Activated CD8-positive, alpha-beta T cell treated with anti-CD3 and anti-CD28 coated beads, Interleukin-2, amount 10 ng/mL, durations not matched to agents 7 days and 5 days (primary cell): ENCODE data around the gene NFE2L1. TPM values are rescaled to one million over a fixed set of nuclear protein-coding genes. Genes with fewer than 3 reads are reported as not detected.
"Not testable (repeated sequence)": the region's sequence is repeated elsewhere in the genome, so short reads cannot be mapped to it uniquely, and the experiment has no call there.

Experiments used
- ATAC-seq: fragments of 150-1000 bp; cut with Tn5 transposase; one replicate; pipeline ENCODE4 v1.10.0; 2021; ENCODE audit warnings: moderate library complexity
- CTCF ChIA-PET: fragments of 350-600 bp; sonication (Branson Sonifier 250); formaldehyde crosslinking; loops from one replicate; lab custom pipeline; 2021; ENCODE audit warnings: antibody characterized with exemption; lab: Charles Lee
- POLR2A ChIA-PET: fragments of 350-600 bp; sonication (Branson Sonifier 250); formaldehyde crosslinking; loops from one replicate; lab custom pipeline; 2021; ENCODE audit warnings: antibody characterized with exemption; lab: Charles Lee
- DNase-seq: peaks from one replicate; pipeline ENCODE4 v3.0.0-alpha.2; 2020
- H3K27ac Mint-ChIP-seq: one replicate; pipeline ENCODE4 v1.8.0; 2021; ENCODE audit warnings: mild to moderate bottlenecking, mixed read lengths
- H3K27me3 Mint-ChIP-seq: one replicate; pipeline ENCODE4 v1.8.0; 2021; ENCODE audit warnings: low read depth, mixed read lengths
- H3K36me3 Mint-ChIP-seq: one replicate; pipeline ENCODE4 v1.8.0; 2021; ENCODE audit warnings: low read depth, mixed read lengths
- H3K4me1 Mint-ChIP-seq: one replicate; pipeline ENCODE4 v1.8.0; 2021; ENCODE audit warnings: low read depth, mixed read lengths
- H3K4me3 Mint-ChIP-seq: one replicate; pipeline ENCODE4 v1.8.0; 2021; ENCODE audit warnings: mild to moderate bottlenecking, mixed read lengths
- H3K9me3 Mint-ChIP-seq: one replicate; pipeline ENCODE4 v1.8.0; 2022; ENCODE audit warnings: mixed read lengths; ENCODE audit not compliant: insufficient read depth
- total RNA-seq, 2 experiments: library from RNA; stranded (reverse); gene quantifications; one replicate each; pipeline ENCODE4 v1.2.3, GENCODE V29; 2021

NFE2L1 gene
- total RNA-seq, 2 experiments from 2014 or later, result 44.1 to 50.7 TPM

DNA sequence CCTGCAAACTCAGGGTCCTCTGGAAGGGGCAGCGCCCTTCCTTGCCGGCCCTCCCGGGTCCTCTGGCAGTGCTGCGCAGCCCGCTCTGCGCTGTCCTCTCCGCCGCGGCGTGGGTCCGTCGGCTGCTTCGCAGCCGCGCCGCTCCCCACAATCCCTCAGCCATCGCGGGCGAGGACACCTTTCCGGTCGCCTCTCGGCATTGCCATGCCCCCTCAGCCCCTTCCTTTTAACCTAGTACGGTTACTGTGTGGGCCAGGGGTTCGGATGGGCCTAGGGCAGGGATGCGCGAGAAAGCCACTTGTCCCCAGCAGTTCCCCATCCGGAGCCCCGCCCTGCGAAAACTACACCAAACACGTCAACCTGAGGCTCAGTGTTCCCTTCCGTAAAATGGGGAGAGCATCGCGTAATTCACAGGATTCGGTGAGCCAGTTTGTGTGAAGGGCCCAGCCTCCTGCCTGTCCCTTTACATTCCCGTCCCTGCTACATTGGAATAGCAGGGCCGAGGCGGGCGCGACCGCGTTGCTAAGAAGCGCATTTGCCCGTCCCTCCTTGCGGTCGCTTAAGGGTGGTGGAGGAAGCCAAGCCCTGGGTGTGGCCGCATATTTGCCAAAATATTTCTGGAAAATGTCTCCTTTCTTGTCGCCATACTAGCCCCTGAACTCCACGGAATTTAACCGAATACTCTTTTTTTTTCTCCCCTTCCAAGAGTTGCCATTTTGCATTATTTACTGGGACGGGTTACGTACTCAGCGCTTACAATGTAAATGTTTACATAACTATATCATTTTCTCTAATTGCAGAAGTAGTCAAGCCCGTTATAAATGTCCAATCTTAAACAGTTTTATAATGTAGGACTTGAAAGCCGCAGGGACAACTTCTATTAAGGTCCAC lies 23.8 kb upstream of the NFE2L1 start:
- peaks cover 33% of the 10 kb centered on the region for H3K4me1 Mint-ChIP-seq
- H3K36me3 Mint-ChIP-seq, result no peaks in the 10 kb centered on the region
- no peaks in the 10 kb centered on the region for H3K9me3 Mint-ChIP-seq
- DNase-seq (peak; percentile 66), ATAC-seq (peak; percentile 24)
- peak overlapping the region; percentile 80 for H3K4me3 Mint-ChIP-seq
- ChIA-PET CTCF (interaction anchor here (0.8 to 5.1 kb wide), 19 partner anchors 11 to 586 kb away, joined by 3 to 113 read pairs (median 12); partner anchors contain the start of genes CDK5RAP3, COPZ2, HOXB5 and NFE2L1), POLR2A (interaction anchor here (1.7 kb wide), 1 partner anchor 24 kb away, joined by 6 read pairs; the partner anchor contains the start of gene NFE2L1)
- peaks cover 21% of the 10 kb centered on the region for H3K27me3 Mint-ChIP-seq
- H3K27ac Mint-ChIP-seq, result peak overlapping the region; percentile 76

GRCh38 chr17:48025040-48025903 lies 22.9 kb upstream of the NFE2L1 start:
- ChIA-PET CTCF (interaction anchor here (0.7 to 5.1 kb wide), 42 partner anchors 8 to 601 kb away, joined by 3 to 113 read pairs (median 7); partner anchors contain the start of genes CDK5RAP3, COPZ2, HOXB5 and HOXB9), POLR2A (interaction anchor here (0.9 to 1.7 kb wide), 4 partner anchors 24 to 51 kb away, joined by 3 to 6 read pairs (median 4); partner anchors contain the start of gene NFE2L1)
- peak; percentile 98 for DNase-seq
- Mint-ChIP-seq H3K27ac (peak overlapping the region; percentile 71), H3K9me3 (no peaks in the 10 kb centered on the region), H3K27me3 (peaks cover 17% of the 10 kb centered on the region), H3K4me1 (peaks cover 33% of the 10 kb centered on the region), H3K4me3 (peak overlapping the region; percentile 80), H3K36me3 (no peaks in the 10 kb centered on the region)
- ATAC-seq, result peak; percentile 92

DNA sequence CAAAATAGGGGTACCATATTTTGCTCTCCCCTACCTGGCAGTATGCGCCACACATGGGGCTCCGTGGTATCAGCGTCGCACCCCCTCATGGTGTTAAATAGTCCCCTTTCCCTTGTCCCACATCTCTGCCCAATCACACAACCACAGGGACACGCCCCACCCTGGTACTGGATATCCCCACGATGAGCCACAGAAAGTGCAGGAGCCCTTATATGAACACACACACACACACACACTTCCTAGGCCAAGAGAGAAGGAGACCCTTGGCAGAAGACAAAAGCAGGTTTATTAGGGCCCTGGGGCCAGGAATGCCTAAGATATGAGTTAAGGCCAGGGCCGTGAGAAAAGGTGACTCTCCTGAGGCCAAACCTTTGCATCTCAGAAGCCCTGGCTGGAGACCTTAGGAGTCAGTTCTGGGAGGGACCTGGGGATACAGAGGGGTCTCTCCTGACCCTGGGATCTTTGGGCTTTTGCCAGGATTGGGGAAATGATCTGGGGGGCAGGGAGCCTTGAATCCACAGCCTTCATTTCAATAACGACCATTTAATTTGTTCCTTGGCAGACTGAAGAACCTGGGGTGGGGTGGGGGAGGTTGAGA lies 22.2 kb upstream of the NFE2L1 start:
- Mint-ChIP-seq H3K36me3 (no peaks in the 10 kb centered on the region), H3K4me1 (peaks cover 33% of the 10 kb centered on the region)
- POLR2A ChIA-PET, result interaction anchor here (0.9 to 1.7 kb wide), 4 partner anchors 23 to 50 kb away, joined by 3 to 6 read pairs (median 4); partner anchors contain the start of gene NFE2L1

DNA sequence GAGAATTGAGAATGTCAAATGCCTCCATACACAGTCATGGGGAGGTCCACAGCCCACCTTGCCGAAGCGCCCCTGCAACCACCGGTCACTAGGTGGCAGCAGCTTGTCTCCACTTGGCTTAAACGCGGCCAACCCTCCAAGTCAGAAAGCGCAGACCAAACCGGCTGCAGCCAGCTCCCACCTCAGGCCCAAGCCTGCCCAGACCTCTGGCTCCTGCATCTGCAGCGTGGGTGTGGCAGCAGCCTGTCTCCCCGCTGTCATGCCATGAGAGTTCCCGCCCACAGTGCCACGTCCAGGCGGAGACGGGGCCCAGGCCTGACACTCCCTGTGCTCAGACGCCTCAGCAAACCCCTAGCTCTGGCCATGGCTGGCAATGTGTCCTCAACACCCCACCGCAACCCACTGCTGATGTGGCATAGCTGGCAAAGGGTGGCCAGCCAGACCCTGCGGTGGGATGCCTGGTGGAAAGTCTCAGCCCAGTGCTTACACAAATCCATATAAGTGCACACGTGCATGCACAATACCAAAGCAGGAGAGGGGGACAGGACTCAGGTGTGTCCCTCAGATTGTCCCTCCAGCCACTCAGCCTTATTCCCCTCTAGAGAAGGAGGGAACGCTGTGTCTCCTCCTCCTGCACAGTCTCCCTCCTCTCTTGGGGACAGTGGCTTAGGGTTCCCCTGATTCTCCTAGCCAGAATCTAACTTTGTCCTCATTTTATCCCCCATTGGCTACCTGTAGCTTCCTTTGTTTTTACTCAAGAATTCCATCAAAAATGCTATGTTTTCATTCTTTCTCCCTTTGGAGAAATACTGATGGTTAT lies 21.4 kb upstream of the NFE2L1 start:
- H3K4me1 Mint-ChIP-seq, result peaks cover 33% of the 10 kb centered on the region
- no peak overlapping the region for H3K4me3 Mint-ChIP-seq
- ATAC-seq (peak; percentile 20), DNase-seq (peak; percentile 88)
- peaks cover 13% of the 10 kb centered on the region for H3K27me3 Mint-ChIP-seq
- H3K36me3 Mint-ChIP-seq, result no peaks in the 10 kb centered on the region
- H3K9me3 Mint-ChIP-seq, result no peaks in the 10 kb centered on the region
- ChIA-PET POLR2A (interaction anchor here (0.9 to 1.7 kb wide), 4 partner anchors 22 to 49 kb away, joined by 3 to 6 read pairs (median 4); partner anchors contain the start of gene NFE2L1), CTCF (interaction anchor here (0.7 to 5.1 kb wide), 37 partner anchors 10 to 598 kb away, joined by 3 to 113 read pairs (median 7); partner anchors contain the start of genes CDK5RAP3, COPZ2, HOXB5 and NFE2L1)
- no peak overlapping the region for H3K27ac Mint-ChIP-seq

More for the DNA sequence above, 22.2 kb upstream of the NFE2L1 start:
- H3K4me3 Mint-ChIP-seq, result peak overlapping the region; percentile 80
- H3K9me3 Mint-ChIP-seq, result no peaks in the 10 kb centered on the region
- H3K27me3 Mint-ChIP-seq, result peaks cover 16% of the 10 kb centered on the region
- DNase-seq, result no peak
- CTCF ChIA-PET, result interaction anchor here (0.7 to 5.1 kb wide), 47 partner anchors 9 to 600 kb away, joined by 3 to 113 read pairs (median 7); partner anchors contain the start of genes CDK5RAP3, COPZ2, HOXB5 and HOXB9
- no peak overlapping the region for H3K27ac Mint-ChIP-seq
- ATAC-seq, result no peak

- ChIA-PET POLR2A (no interaction called here), CTCF (interaction anchor here (0.7 to 5.1 kb wide), 28 partner anchors 9 to 597 kb away, joined by 3 to 113 read pairs (median 8); partner anchors contain the start of genes COPZ2, HOXB5, NFE2L1 and SNX11)
- ATAC-seq (no peak), DNase-seq (no peak)
- Mint-ChIP-seq H3K27ac (no peak overlapping the region), H3K4me3 (no peak overlapping the region), H3K36me3 (no peaks in the 10 kb centered on the region), H3K27me3 (peaks cover 12% of the 10 kb centered on the region), H3K4me1 (peaks cover 33% of the 10 kb centered on the region), H3K9me3 (no peaks in the 10 kb centered on the region)
These were observed 20.7 kb upstream of the NFE2L1 start for GRCh38 chr17:48027322-48027981.

DNA sequence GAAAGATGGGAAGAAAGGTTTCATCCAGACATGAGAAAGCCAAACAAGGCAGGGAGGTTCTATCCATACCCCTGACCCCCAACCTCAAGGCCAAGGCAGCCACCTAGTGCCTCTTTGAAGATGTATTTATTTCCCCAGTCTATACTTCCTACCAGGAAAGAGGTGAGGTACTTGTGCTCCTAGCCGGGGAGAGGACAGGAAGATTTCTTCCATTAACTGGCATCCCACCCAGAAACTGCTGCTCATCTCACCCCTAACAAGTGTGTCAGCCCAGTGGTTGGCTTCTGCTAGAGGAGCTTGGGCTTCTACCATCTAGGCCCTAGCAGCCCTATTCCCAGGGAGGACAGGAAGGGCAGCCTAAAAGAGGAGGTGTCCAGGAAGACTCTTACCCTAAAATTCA lies 19.4 kb upstream of the NFE2L1 start:
- no peak for ATAC-seq
- Mint-ChIP-seq H3K9me3 (no peaks in the 10 kb centered on the region), H3K36me3 (no peaks in the 10 kb centered on the region), H3K27ac (no peak overlapping the region), H3K27me3 (peaks cover 16% of the 10 kb centered on the region), H3K4me1 (peaks cover 25% of the 10 kb centered on the region), H3K4me3 (no peak overlapping the region)
- ChIA-PET CTCF (interaction anchor here (0.7 to 5.1 kb wide), 2 partner anchors 17 to 46 kb away, joined by 3 to 113 read pairs; partner anchors contain the start of gene NFE2L1), POLR2A (interaction anchor here (0.6 to 1.0 kb wide), 2 partner anchors 20 to 31 kb away, joined by 3 to 4 read pairs; no protein-coding TSS in a partner anchor)
- no peak for DNase-seq

- Mint-ChIP-seq H3K27me3 (peaks cover 16% of the 10 kb centered on the region), H3K36me3 (no peaks in the 10 kb centered on the region), H3K9me3 (no peaks in the 10 kb centered on the region), H3K27ac (no peak overlapping the region), H3K4me1 (peaks cover 11% of the 10 kb centered on the region), H3K4me3 (no peak overlapping the region)
- DNase-seq, result no peak
- ChIA-PET CTCF (interaction anchor here (0.7 to 1.6 kb wide), 7 partner anchors 12 to 102 kb away, joined by 3 to 7 read pairs (median 4); partner anchors contain the start of genes NFE2L1 and SNX11), POLR2A (interaction anchor here (0.7 to 0.9 kb wide), 3 partner anchors 16 to 18 kb away, joined by 3 read pairs; partner anchors contain the start of gene NFE2L1)
- ATAC-seq, result no peak
These were observed 17.6 kb upstream of the NFE2L1 start for GRCh38 chr17:48030531-48030930.

DNA sequence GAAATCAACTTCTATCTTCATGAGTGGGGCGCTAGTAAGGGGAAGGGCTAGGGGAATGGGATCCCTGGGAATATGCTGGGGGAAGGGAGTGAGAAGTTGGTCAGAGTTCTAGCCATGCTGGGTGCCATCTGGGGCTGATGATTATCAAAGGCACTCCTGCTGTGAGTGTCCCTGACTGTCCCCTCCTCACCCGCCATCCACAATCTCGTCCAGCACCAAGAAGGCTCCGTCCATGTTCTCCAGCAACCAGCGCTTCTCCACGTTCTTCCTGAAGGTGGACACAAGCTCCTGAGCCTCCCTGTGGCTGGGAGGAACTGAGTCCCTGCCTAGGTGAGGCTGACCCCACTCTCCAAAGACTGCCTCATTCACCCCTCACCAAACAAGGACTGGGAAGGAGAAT lies 16.2 kb upstream of the NFE2L1 start:
- ChIA-PET CTCF (interaction anchor here (0.8 to 1.0 kb wide), 2 partner anchors 36 to 48 kb away, joined by 3 read pairs; no protein-coding TSS in a partner anchor), POLR2A (interaction anchor here (0.6 kb wide), 1 partner anchor 42 kb away, joined by 3 read pairs; no protein-coding TSS in a partner anchor)
- peaks cover 2% of the 10 kb centered on the region for H3K4me1 Mint-ChIP-seq
- DNase-seq, result no peak
- no peak for ATAC-seq
- no peak overlapping the region for H3K4me3 Mint-ChIP-seq
- no peaks in the 10 kb centered on the region for H3K36me3 Mint-ChIP-seq
- H3K9me3 Mint-ChIP-seq, result no peaks in the 10 kb centered on the region
- no peak overlapping the region for H3K27ac Mint-ChIP-seq
- peaks cover 23% of the 10 kb centered on the region for H3K27me3 Mint-ChIP-seq

GRCh38 chr17:48034734-48035133 lies 13.4 kb upstream of the NFE2L1 start:
- H3K36me3 Mint-ChIP-seq, ATAC-seq, POLR2A ChIA-PET, DNase-seq, H3K27ac Mint-ChIP-seq, H3K4me3 Mint-ChIP-seq, H3K9me3 Mint-ChIP-seq: not testable (repeated sequence)
- CTCF ChIA-PET, result interaction anchor here (2.3 to 5.7 kb wide), 2 partner anchors 8 to 41 kb away, joined by 14 to 42 read pairs; no protein-coding TSS in a partner anchor
- H3K4me1 Mint-ChIP-seq, result peaks cover 12% of the 10 kb centered on the region
- peaks cover 39% of the 10 kb centered on the region for H3K27me3 Mint-ChIP-seq
